Ecto neural progenitor cell (in vitro differentiated cells): ENCODE data around the gene ENDOD1.

Experiments
- DNase-seq: peaks from one replicate; pipeline ENCODE4 v3.0.0-alpha.2; 2018; ENCODE audit warnings: low spot score

ENDOD1 gene

GRCh38 chr11:95076416-95076815 lies 13.2 kb upstream of the ENDOD1 start:
- no peak for DNase-seq

- no peak for DNase-seq
These were observed 12.7 kb upstream of the ENDOD1 start for GRCh38 chr11:95076981-95077380.

GRCh38 chr11:95078526-95078925 lies 11.1 kb upstream of the ENDOD1 start:
- no peak for DNase-seq

- no peak for DNase-seq
These were observed 8.6 kb upstream of the ENDOD1 start for GRCh38 chr11:95081010-95081409.

GRCh38 chr11:95081412-95081811 lies 8.2 kb upstream of the ENDOD1 start:
- no peak for DNase-seq

GRCh38 chr11:95082576-95083001 lies 7.1 kb upstream of the ENDOD1 start:
- no peak for DNase-seq

- DNase-seq, result no peak
These were observed 5.1 kb upstream of the ENDOD1 start for GRCh38 chr11:95084509-95084908.

- no peak for DNase-seq
These were observed 4.4 kb upstream of the ENDOD1 start for GRCh38 chr11:95085117-95085816.

- DNase-seq, result no peak
These were observed 3.5 kb upstream of the ENDOD1 start for GRCh38 chr11:95086151-95086550.

GRCh38 chr11:95086836-95087570 lies 2.6 kb upstream of the ENDOD1 start:
- DNase-seq, result no peak

- DNase-seq, result no peak
These were observed 563 bp upstream of the ENDOD1 start for GRCh38 chr11:95088946-95089619.

- DNase-seq, result no peak
These were observed 2.1 kb downstream of the ENDOD1 start for GRCh38 chr11:95091663-95092180.

GRCh38 chr11:95092549-95093324 lies 3.1 kb downstream of the ENDOD1 start:
- no peak for DNase-seq

GRCh38 chr11:95093548-95093947 lies 3.9 kb downstream of the ENDOD1 start:
- DNase-seq, result no peak

- DNase-seq, result no peak
These were observed 6.4 kb downstream of the ENDOD1 start for GRCh38 chr11:95095858-95096587.

- no peak for DNase-seq
These were observed 7.6 kb downstream of the ENDOD1 start for GRCh38 chr11:95097209-95097608.

GRCh38 chr11:95098826-95099225 lies 9.2 kb downstream of the ENDOD1 start:
- DNase-seq, result no peak

GRCh38 chr11:95100191-95100648 lies 10.6 kb downstream of the ENDOD1 start:
- no peak for DNase-seq

GRCh38 chr11:95100856-95101507 lies 11.3 kb downstream of the ENDOD1 start:
- DNase-seq, result no peak

- DNase-seq, result no peak
These were observed 12.3 kb downstream of the ENDOD1 start for GRCh38 chr11:95101935-95102334.

GRCh38 chr11:95102733-95103132 lies 13.1 kb downstream of the ENDOD1 start:
- no peak for DNase-seq
